Measurements from ENCODE around the gene COX7B2. TPM values are rescaled to one million over a fixed set of nuclear protein-coding genes. Genes with fewer than 3 reads are reported as not detected.

Gene COX7B2
- polyA plus RNA-seq, 3 donors, result not detected

- TF ChIP-seq CTCF (IDR thresholded peaks at IDR 0.05), result no peak
- Mint-ChIP-seq H3K9me3 (peaks cover 0 to 10% (median 4%) of the 10 kb centered on the region in 7 donors), H3K36me3 (no peaks in the 10 kb centered on the region), H3K4me3 (no peak overlapping the region), H3K27me3 (ENCODE audit: low read depth in 3 of 3) (peaks cover 0 to 2% (median 0%) of the 10 kb centered on the region in 3 donors), H3K4me1 (no peaks in the 10 kb centered on the region), H3K27ac (no peak overlapping the region)
- no peaks in the 10 kb centered on the region for H3K36me3 ChIP-seq (replicated peaks in 1 of 2; ENCODE audit: control insufficient read depth in 1 of 2, insufficient read depth in 2 of 2, low read length in 2 of 2)
- no peak overlapping the region for H2AFZ ChIP-seq (ENCODE audit: insufficient read depth, low read depth, low read length, poor library complexity, severe bottlenecking)
- intact Hi-C loops (cut with micrococcal nuclease), result no loop called here
- H3K27ac ChIP-seq (ENCODE audit: low read depth in 1 of 2, low read length in 2 of 2), result no peak overlapping the region
- no peak overlapping the region for H3K4me3 ChIP-seq (replicated peaks in 1 of 3; ENCODE audit: low read depth in 2 of 3, low read length in 3 of 3)
- no peaks in the 10 kb centered on the region for H3K4me1 ChIP-seq (ENCODE audit: control insufficient read depth in 1 of 2, insufficient read depth in 2 of 2, low read length in 2 of 2)
- H3K79me2 ChIP-seq (ENCODE audit: insufficient read depth, low read length), result no peaks in the 10 kb centered on the region
- peaks cover 0 to 4% of the 10 kb centered on the region in 2 donors for H3K9me3 ChIP-seq (replicated peaks in 1 of 2; ENCODE audit: control insufficient read depth in 1 of 2, insufficient read depth in 1 of 2, low read length in 2 of 2)
- 90% methylated on average over 5 of the region's 6 CpGs for WGBS (ENCODE audit: insufficient coverage)
- H4K20me1 ChIP-seq (ENCODE audit: insufficient read depth, low read length), result no peaks in the 10 kb centered on the region
- H3K4me2 ChIP-seq (replicated peaks; ENCODE audit: extremely low read depth, low read length, poor library complexity, severe bottlenecking), result no peak overlapping the region
- no peak overlapping the region for H3K9ac ChIP-seq (ENCODE audit: insufficient read depth, low read length, poor library complexity, severe bottlenecking)
- H3K27me3 ChIP-seq (ENCODE audit: control insufficient read depth in 2 of 2, insufficient read depth in 2 of 2, low read length in 2 of 2), result no peaks in the 10 kb centered on the region
- no peak for DNase-seq
Measured at GRCh38 chr4:46793036-46793435, 116.0 kb downstream of the COX7B2 start.

GRCh38 chr4:46781434-46782092, 127.5 kb downstream of the COX7B2 start:
- TF ChIP-seq CTCF (IDR thresholded peaks at IDR 0.05), result no peak
- intact Hi-C loops (cut with micrococcal nuclease), result no loop called here
- H3K79me2 ChIP-seq (ENCODE audit: insufficient read depth, low read length), result no peaks in the 10 kb centered on the region
- H4K20me1 ChIP-seq (ENCODE audit: insufficient read depth, low read length), result no peaks in the 10 kb centered on the region
- H3K27me3 ChIP-seq (ENCODE audit: control insufficient read depth in 2 of 2, insufficient read depth in 2 of 2, low read length in 2 of 2), result no peaks in the 10 kb centered on the region
- H3K9ac ChIP-seq (ENCODE audit: insufficient read depth, low read length, poor library complexity, severe bottlenecking), result no peak overlapping the region
- peaks cover 5 to 8% of the 10 kb centered on the region in 2 donors for H3K9me3 ChIP-seq (replicated peaks in 1 of 2; ENCODE audit: control insufficient read depth in 1 of 2, insufficient read depth in 1 of 2, low read length in 2 of 2)
- H3K4me3 ChIP-seq (replicated peaks in 1 of 3; ENCODE audit: low read depth in 2 of 3, low read length in 3 of 3), result no peak overlapping the region
- Mint-ChIP-seq H3K36me3 (no peaks in the 10 kb centered on the region), H3K27me3 (ENCODE audit: low read depth in 3 of 3) (no peaks in the 10 kb centered on the region), H3K9me3 (peaks cover 0 to 14% (median 3%) of the 10 kb centered on the region in 7 donors), H3K4me3 (no peak overlapping the region), H3K27ac (peak overlapping the region in 1 of 7 donors; percentile 51), H3K4me1 (no peaks in the 10 kb centered on the region)
- H3K4me1 ChIP-seq (ENCODE audit: control insufficient read depth in 1 of 2, insufficient read depth in 2 of 2, low read length in 2 of 2), result no peaks in the 10 kb centered on the region
- H2AFZ ChIP-seq (ENCODE audit: insufficient read depth, low read depth, low read length, poor library complexity, severe bottlenecking), result no peak overlapping the region
- H3K27ac ChIP-seq (ENCODE audit: low read depth in 1 of 2, low read length in 2 of 2), result no peak overlapping the region
- DNase-seq, result no peak
- H3K4me2 ChIP-seq (replicated peaks; ENCODE audit: extremely low read depth, low read length, poor library complexity, severe bottlenecking), result no peak overlapping the region
- WGBS (ENCODE audit: insufficient coverage), result 96% methylated on average over 20 of the region's 25 CpGs
- no peaks in the 10 kb centered on the region for H3K36me3 ChIP-seq (replicated peaks in 1 of 2; ENCODE audit: control insufficient read depth in 1 of 2, insufficient read depth in 2 of 2, low read length in 2 of 2)

All from CD14-positive monocyte (primary cell).